ENCODE results near the gene PHYHD1. TPM values are rescaled to one million over a fixed set of nuclear protein-coding genes. Genes with fewer than 3 reads are reported as not detected.

Gene PHYHD1
- total and polyA plus RNA-seq, 10 of the 15 experiments (the other 5 are each of a cell fraction or from before 2014, with no cell fraction given), result 0.09 to 0.17 TPM; not detected in 8

- no peak for TF ChIP-seq E2F8 (IDR thresholded peaks at IDR 0.05; ENCODE audit: low read depth, partially characterized antibody)
Measured at GRCh38 chr9:128885376-128885775, 35.4 kb upstream of the PHYHD1 start (continued).

GRCh38 chr9:128885798-128886197 lies 35.0 kb upstream of the PHYHD1 start:
- BruUV-seq (replicated peaks), result no TSS peak
- Histone ChIP-seq H3K27me3 (replicated peaks in 1 of 2; ENCODE audit: control insufficient read depth in 2 of 2, insufficient read depth in 2 of 2, low read length in 1 of 2) (no peaks in the 10 kb centered on the region), H3K4me2 (ENCODE audit: control insufficient read depth, insufficient read depth) (no peak overlapping the region), H3K4me3 (no peak overlapping the region), H3K27ac (ENCODE audit: control insufficient read depth, insufficient read depth) (no peak overlapping the region), H3K9me3 (replicated peaks; ENCODE audit: control insufficient read depth, insufficient read depth, low read length) (no peaks in the 10 kb centered on the region), H3K36me3 (ENCODE audit: control insufficient read depth in 2 of 2, insufficient read depth in 2 of 2, low read length in 1 of 2) (peaks cover 6 to 7% of the 10 kb centered on the region in 2 experiments; a peak in 3 of 4 replicates), H3K4me1 (ENCODE audit: control insufficient read depth, insufficient read depth, low read length) (no peaks in the 10 kb centered on the region), H2AFZ (ENCODE audit: control insufficient read depth, low read depth, low read length) (no peak overlapping the region), H4K20me1 (ENCODE audit: control insufficient read depth, insufficient read depth) (no peaks in the 10 kb centered on the region), H3K9ac (ENCODE audit: control insufficient read depth, insufficient read depth, low read length) (no peak overlapping the region), H3K79me2 (ENCODE audit: control insufficient read depth, insufficient read depth, low read length) (peaks cover 32% of the 10 kb centered on the region)
- FAIRE-seq (no peak), DNase-seq (ENCODE audit: low read depth, low spot score) (no peak), ATAC-seq (no peak)
- ChIA-PET RAD21 (ENCODE audit: unreplicated experiment) (no interaction called here), POLR2A (no interaction called here), SMC1A (ENCODE audit: uncharacterized antibody, unreplicated experiment) (no interaction called here), CTCF (no interaction called here)
- in situ Hi-C loops (cut with MboI), result no loop called here
- WGBS (ENCODE audit: insufficient coverage, insufficient replicate concordance, low lambda C conversion rate, missing lambda C conversion rate), result 98% methylated on average over 15 of the region's 15 CpGs
- intact Hi-C loops (cut with micrococcal nuclease; ENCODE audit: unreplicated experiment), result no loop called here
- no peak for TF ChIP-seq ZBTB40 (IDR thresholded peaks at IDR 0.05; ENCODE audit: borderline replicate concordance)
- TF ChIP-seq BCL11A (IDR thresholded peaks at IDR 0.05; ENCODE audit: low read depth, low read length), result no peak
- no peak for TF ChIP-seq ASH2L (IDR thresholded peaks at IDR 0.05; ENCODE audit: borderline replicate concordance, low read depth)
- TF ChIP-seq RAD21 (IDR thresholded peaks at IDR 0.05; ENCODE audit: insufficient read depth, low read depth, low read length), result no peak
- TF ChIP-seq RELB (IDR thresholded peaks at IDR 0.05; ENCODE audit: low read depth), result no peak
- no peak for TF ChIP-seq LARP7 (IDR thresholded peaks at IDR 0.05)
- TF ChIP-seq ESRRA (IDR thresholded peaks at IDR 0.05; ENCODE audit: low read length), result no peak
- TF ChIP-seq STAT3 (IDR thresholded peaks at IDR 0.05; ENCODE audit: low read depth, low read length), result no peak
- TF ChIP-seq ZBTB11 (CRISPR knock-in tag; IDR thresholded peaks at IDR 0.05), result no peak
- no peak for TF ChIP-seq SMAD5 (IDR thresholded peaks at IDR 0.05; ENCODE audit: low read depth)
